GM21360 (cell line): ENCODE data around the gene FERMT3.
"Not testable (repeated sequence)": the region's sequence is repeated elsewhere in the genome, so short reads cannot be mapped to it uniquely, and the experiment has no call there.

Experiments used
- ATAC-seq: cut with Tn5 transposase; IDR thresholded peaks from one replicate; pipeline ENCODE4 v1.9.1; 2021; ENCODE audit warnings: mild to moderate bottlenecking, moderate library complexity; ENCODE audit not compliant: unreplicated experiment

The FERMT3 gene

DNA sequence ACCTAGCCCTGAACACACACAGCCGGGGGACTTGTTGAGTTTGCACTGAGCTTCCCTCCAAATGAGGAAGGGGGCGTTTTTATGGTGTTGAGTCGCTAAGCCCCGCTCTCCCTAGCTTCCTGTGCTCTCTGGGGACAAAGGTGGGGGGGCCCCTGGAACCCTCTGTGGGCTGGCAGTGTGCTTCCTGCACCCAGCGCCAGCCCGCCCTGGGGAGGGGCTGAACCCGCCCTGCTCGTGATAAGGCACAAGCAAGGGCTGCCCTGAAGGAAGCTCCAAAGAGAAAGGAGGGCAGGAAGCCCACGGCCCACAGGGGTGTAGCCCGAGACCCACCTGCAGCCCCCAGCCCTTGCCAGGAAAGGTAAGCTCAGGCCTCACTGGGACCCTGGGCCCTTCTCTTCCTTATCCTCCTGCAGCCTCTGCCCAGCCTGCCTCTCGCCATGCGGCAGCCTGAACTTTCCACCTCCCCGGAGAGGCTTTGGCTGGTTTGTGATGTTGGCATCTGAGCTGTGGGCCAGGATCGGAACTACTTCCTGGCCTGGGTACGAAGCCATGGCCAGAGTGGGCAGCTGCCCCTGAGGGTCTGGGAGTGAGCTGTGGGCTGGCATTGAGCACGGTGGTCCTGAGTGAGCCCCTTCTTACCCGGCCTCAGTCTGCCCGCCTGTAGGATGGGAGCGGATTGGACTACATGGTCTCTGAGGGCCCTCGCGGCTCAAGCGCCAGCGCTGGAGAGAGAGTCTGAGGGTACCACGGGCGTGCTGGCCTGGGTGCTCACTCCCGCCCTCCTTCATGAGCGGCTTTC lies at the start of gene FERMT3:
Gene FERMT3, plus strand, starts transcription at position 265 of the 799 bp plus-strand sequence. CDS start 644 bp downstream, outside the sequence.
- ATAC-seq, result no peak

DNA sequence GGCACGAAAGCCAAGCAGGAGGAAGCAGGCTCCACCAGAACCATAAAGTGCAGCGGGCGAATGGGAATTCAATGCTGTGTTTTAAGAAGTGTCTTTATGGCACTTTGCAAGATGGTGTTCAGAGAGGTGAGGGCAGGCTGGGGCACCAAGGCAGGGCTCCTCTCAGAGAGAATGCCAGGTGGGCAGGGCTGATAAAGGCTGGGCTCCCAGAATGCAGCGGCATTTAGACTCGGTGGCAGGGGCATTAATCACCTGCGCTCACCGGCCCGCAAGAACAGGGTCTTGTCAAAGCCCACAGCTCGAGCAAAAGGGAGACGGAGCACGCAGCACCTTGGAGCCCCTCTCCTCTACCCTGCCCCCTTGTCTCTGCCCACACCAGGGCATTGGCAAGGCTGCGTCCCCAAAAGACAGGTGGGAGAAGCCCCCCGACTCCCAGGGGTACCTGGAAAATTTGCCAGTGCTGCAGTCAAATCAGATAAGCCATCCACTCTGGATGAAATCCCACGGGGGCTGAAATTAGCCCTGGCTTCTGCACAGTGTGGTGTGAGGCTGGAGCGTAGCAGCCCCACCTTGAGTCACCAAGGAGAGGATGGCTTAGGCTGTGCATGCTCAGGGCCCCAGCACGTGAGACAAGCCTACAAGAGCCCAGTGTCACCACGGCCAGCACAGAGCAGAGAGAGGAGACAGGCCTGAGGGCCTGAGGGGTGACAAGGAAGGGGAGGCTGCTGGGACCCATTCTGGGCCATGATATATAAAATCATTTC lies 48.7 kb upstream of the FERMT3 start:
- no peak for ATAC-seq

DNA sequence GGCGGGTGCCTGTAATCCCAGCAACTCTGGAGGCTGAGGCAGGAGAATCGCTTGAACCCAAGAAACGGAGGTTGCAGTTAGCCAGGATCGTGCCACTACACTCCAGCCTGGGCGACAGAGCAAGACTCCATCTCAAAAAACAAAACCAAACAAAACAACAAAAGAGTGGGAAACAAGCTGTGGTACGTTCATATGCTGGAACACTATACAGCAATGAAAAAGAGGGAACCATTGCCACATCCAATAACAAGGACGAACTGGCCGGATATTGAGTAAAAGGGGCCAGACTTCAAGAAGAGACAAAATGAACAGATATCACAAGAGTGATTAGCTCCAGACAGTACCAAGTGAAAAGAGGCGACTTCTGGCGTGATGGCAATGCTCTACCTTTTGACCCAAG lies 45.5 kb upstream of the FERMT3 start:
- ATAC-seq, result no peak

DNA sequence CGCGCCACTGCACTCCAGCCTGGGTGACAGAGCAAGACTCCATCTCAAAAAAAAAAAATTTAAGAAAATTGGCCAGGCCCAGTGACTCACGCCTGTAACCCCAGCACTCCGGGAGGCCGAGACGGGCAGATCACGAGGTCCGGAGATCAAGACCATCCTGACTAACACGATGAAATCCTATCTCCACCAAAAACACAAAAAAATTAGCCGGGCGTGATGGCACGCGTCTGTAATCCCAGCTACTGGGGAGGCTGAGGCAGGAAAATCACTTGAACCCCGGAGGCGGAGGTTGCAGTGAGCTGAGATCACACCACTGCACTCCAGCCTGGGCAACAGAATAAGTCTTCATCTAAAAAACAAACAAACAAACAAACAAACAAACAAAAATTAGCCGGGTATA lies 43.8 kb upstream of the FERMT3 start:
- not testable (repeated sequence) for ATAC-seq

DNA sequence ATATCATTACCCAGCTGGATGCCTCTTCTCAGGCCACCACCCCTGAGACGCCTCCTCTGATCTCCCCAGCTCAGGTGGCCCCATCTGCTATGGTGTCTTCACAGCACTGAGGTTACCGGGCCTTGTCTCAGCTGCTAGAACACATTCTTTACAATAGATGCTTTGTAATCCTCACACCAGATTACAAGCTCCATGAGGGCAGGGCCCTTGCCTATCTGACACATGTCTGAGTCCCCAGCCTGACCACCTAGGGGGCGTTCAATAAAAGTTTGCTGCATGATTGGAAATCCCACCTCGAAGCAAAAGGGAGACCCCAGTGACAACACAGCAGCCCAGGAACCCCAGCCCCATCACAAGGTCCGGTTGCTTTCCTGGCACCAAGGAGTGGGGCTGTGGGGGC lies 42.6 kb upstream of the FERMT3 start:
- ATAC-seq, result no peak

DNA sequence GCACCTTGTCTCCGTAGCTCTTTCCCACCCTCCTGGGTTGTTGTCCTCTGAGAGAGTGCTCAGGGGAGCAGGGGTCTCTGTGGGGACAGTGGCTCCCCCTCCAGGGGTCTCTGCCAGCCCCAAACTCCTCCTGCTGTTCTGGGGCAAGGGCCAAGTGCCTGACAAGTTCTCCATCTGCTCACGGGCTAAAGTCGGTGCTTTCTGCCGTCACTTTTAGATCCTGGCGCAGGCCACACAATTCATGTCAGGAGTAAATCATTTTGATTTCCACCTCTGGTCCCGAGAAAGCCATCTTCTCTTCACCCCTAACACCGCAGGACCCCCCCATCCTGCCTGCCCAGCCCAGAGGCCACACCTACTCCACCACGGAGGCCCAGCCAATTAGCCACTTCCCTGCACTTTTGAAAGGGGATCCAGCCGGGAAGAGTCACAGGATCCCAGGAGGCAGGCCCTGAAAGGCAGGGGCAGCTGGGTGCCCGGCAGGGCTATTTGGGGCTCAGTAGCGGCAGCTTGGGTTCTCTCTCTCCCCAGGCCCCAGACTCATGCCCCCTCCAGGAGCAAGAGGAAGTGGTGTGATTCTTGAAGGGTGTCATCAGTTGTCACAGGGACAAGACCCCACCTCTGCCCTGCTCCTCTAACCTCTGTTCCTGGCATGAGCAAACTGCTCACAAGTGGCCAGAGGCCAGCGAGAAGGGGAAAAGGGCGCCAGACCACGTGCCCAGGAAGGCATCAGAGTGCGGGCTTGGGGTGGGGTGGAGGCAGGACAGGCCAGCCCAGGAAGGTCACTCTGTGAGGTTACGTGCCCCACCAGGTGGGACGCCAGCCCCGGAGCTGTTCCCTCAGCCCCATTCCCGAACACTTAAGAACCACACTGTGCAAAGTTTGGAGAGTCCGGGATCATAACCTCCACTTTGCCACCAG lies 41.9 kb upstream of the FERMT3 start:
- ATAC-seq, result no peak

DNA sequence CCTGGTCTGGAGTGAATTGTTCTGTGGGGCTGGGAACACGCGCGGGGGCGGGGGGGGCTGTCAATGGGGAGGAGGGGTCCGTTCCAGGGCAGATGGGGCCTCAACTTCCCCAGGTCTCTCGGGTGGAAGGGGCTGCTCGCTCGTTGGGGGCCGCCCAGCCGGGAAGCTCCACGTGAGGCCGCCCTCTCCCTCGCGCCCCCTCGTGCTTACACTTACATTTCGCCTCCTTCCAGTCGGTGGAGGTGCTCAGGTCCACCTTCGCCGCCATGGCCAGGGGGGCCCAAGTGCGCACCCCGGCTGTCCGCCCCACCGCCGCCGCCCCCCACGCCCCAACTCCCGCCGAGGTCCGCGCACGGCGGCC lies 41.1 kb upstream of the FERMT3 start:
- peak; percentile 16 for ATAC-seq

DNA sequence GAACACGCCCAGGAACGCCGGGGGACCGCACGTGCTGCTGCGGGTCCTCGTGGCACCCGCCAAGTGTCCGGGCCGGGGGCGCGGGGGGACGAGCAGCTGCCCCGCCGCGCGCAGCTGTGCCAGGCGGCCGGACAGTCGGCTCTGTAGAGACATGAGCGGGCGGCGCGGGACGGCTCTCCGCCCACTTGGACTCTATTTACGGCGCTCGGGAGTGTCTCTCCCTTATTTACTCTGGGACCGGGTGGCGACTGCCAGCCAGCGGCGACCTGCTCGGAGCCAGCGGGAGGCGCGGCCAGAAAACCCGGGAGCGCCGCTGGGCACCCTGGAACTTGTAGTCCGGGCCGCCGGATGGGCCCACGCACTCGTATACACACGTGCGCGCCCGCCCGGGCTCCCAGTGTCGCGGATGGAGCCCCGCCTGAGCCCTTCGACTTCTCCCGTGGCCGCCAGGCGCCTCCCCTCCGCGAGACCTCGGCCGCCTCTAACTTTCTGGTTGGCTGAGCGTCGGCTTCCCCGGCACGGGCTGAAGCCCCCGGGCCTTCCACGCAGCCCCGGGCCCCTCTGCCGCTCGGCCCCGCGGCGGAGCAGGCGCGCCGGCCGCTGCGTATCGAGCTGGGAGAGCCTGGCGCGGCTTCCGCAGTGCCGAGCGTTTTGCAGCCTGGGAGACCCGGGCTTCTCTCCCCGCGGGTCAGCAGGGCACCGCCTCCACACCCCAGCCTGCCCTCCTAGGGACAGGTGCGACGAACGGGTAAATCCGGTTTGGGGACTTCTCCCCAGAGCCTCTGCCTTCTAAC lies 40.5 kb upstream of the FERMT3 start, which contains the start of gene MACROD1:
Gene MACROD1, minus strand, starts transcription at position 272 of the 794 bp plus-strand sequence. Its CDS starts 119 bp downstream, at position 153.
- peak; percentile 73 for ATAC-seq

DNA sequence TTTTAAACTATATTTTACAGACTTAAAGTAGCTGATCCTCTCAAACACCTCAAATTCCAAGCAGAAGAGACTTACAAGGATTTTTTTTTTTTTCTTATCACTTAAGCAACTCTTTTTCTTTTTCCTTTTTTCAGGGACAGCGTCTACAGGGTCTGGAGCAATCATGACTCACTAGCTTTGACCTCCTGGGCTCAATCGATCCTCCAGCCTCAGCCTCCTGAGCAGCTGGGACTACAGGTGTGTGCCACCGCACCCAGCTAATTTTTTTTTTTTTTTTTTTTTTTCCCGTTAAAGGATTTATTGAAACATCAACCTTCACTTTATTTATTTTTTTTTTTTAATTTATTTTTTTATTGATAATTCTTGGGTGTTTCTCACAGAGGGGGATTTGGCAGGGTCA lies 36.1 kb upstream of the FERMT3 start:
- ATAC-seq, result no peak

DNA sequence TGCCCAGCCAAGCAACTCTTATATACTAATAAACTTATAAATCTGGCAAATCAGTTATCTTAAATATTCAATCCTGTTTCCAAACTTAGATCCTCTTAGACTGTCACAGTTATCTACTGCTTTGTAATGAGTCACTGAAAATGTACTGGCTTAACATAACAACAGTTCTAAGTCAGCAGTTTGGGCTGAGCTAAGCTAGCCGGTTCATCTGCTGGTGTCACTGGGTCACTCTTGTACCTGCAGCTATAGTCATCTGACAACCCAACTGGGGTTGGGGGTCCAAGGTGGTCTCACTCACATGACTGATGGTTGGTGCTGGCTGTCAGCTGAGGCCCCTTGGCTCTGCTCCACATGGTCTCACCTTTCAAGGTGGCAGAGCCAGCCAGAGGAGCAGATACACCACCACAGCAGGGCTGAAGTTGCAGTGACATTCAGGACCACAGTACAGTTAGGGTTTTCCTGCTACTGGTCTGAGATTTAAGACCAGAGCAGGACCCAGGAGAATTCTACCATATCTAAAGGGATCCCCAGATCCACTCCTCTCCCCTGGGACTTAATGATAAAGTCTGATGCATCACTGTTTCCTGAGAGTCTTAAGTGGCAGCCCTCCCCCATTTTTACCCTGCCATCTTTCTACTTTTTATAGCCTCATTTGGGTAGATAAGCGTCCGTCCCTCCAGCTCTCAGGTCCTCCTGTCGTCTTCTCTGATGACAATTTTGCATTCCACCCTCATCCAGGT lies 32.7 kb upstream of the FERMT3 start:
- no peak for ATAC-seq

DNA sequence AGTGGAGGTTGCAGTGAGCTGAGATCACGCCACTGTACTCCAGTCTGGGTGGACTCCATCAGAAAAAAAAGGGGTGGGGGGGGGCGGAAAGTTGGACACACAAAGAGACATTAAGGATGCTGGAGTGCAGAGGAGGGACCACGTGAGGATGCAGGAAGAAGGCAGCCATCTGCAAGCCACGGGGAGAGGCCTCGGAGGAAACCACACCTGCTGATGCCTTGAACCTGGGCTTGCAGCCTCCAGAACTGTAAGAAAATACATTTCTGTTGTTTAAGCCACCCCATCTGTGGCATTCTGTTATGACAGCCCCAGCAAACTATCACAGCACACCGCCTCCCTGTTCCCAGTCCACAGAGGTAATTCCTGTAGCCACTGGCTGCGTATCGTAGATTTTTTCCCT lies 29.8 kb upstream of the FERMT3 start:
- no peak for ATAC-seq

DNA sequence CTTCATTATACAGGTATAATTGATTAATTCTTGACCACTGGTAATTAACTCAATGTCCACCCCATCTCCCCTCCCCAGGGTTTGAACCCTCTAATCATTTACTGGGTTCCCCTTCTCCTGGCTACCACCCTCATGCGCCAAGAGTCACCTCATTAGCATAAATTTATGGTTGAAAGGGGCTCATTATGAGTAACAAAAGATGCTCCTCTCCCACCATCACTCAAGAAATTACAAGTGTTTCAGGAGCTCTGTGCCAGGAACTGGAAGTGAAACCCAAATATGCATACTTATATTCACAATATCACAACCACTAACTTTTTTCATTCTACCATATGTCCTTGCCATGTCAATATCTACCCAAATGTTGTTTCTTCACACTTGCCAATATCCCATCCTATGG lies 28.3 kb upstream of the FERMT3 start:
- ATAC-seq, result no peak

DNA sequence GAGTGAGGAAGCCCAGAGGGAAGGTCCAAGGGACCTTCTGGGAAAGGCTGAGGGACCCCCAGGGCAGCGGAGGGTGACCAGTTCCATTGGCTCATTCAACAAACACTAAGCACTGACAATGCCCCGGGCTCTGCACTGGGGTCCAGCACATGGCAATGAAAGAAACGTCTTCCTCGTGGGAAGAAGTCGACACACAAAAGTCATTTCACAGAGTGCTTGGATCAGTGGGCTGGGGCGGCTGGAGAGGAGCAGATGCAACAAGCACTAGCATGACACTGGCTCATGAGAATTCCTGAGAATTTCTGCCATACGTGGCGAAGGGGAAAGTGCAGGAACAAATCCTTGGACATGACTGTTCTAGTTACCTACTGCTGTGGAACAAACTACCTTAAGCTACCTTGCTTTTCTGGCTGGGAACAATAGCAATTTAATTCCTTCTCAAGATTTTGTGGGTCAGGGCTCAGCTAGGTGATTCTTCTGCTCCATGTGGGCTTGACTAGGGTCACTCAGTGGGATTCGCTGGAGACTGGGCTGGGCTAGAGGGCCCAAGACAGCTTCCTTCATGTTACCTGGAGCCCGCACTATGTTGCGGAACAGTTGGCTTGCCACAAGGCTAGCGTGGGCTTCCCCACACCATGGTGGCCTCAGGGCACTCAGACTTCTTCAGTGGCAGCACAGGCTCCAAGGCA lies 27.4 kb upstream of the FERMT3 start:
- ATAC-seq, result no peak

DNA sequence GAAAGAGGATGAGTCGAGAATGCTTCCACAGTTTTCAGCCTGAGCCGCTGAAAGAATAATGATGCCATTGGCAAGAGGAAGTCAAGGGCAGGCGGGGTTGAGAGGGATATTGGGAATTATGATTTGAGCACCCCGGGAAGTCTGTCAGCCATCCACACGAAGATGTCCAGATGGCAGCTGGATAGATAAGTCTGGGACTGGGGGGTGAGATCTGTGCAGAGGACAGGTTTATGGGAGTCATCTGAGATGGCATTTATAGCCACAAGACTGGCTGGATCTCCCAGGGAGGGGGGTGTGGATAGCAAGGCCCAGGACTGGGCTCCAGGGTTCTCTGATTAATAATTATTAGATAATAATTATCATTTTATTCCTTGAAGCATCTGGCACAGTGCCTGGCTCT lies 25.6 kb upstream of the FERMT3 start:
- ATAC-seq, result no peak

DNA sequence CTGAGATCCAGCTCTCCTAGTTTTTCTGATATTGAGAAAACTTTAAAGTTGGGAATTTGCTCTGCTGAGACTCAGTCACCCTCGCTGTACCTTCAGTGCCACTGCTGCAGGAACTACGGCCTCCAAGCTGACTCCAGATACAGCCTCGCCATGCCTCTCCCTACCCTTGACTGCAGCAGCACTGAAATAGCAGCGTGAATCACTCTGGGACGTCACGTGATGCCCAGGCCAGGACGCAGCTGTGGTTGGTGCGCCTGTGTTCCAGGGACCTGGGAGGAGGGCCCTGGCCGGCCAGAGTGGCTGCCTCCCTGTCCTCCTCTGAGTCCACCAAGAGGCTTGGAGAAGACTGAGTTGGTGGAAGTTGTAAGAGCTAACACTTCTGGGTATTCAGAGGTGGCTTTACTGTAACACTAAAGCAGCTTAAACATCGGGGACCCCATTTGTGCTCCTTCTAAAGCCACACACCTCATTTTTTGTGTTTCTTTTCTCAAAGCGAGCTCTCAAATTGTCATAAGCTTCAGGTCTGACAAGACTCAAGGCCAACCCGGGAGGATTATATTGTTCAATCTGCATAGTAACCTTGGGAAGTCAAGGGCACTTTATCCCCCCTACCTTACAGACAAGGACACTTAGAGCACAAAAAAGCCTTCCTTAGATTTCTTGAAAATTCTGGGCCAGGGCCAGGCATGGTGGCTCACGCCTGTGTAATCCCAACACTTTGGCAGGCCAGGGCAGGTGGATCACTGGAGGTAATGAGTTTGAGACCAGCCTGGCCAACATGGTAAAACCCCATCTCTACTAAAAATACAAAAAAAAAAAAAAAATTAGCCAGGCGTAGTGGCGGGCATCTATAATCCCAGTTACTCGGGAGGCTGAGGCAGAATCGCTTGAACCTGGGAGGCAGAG lies 24.8 kb upstream of the FERMT3 start:
- ATAC-seq, result no peak

DNA sequence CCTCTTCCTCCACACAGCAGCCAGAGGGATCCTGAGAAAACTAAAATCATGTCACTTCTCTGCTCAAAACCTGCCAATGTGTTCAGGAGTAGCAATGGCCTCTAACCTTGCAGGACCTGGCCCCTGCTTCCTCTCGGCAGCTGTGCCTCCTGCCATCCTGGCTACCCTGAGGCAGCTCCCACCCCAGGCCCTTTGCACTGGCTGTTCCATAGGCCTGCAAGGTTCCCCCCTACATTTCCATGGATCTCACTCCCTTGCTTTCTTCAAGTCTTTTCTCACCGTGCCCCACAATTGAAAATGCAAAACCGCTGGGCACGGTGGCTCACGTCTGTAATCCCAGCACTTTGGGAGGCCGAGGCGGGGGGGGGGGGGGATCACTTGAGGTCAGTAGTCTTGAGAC lies 22.6 kb upstream of the FERMT3 start:
- no peak for ATAC-seq

DNA sequence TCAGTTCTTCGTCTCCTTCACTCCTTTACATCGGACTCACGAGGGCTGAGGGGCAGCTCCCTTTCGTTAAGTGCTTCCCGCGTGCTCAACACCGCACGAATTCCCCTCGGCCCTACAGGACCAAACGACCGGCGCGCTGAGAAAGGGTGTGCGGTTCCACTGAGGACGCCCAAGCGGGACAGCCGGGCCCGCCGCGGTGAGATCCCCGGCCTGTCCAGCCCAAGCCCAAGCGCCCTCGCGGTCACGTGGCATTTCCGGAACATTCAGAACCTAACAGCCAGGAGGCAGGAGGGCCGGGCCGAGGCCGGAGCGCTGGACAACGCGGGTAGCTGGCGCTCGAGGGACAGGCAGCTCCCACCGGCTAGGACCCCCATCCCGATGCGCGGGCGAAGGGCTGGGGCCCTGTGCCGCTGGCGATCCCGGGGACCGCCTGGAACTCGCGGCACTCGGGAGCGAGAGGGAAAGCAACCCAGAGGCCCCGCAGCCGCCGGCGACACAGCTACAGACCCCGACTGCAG lies 21.3 kb upstream of the FERMT3 start:
- peak; percentile 22 for ATAC-seq
